ENCODE results near the gene PPARD.
"Not testable (repeated sequence)": the region's sequence is repeated elsewhere in the genome, so short reads cannot be mapped to it uniquely, and the experiment has no call there.

The PPARD gene

GRCh38 chr6:35342258-35343091, at the start of gene PPARD:
Gene PPARD, plus strand, starts transcription at chr6:35342558. Its CDS starts 68,530 bp downstream, at chr6:35411088.
- peak; percentile 99 for DNase-seq

- no peak for DNase-seq
Measured at GRCh38 chr6:35293681-35294080, 48.7 kb upstream of the PPARD start.

GRCh38 chr6:35294308-35294945, 47.9 kb upstream of the PPARD start:
- no peak for DNase-seq

GRCh38 chr6:35295036-35295435, 47.3 kb upstream of the PPARD start:
- DNase-seq, result no peak

- DNase-seq, result no peak
Measured at GRCh38 chr6:35295521-35296315, 46.6 kb upstream of the PPARD start.

GRCh38 chr6:35296931-35297600, 45.3 kb upstream of the PPARD start:
- DNase-seq, result no peak

- peak; percentile 92 for DNase-seq
Measured at GRCh38 chr6:35297601-35298481, 44.5 kb upstream of the PPARD start, which contains the start of gene DEF6. Gene DEF6, plus strand, starts transcription at chr6:35297818. Its CDS starts 39 bp downstream, at chr6:35297857.

- DNase-seq, result no peak
Measured at GRCh38 chr6:35298625-35299140, 43.7 kb upstream of the PPARD start.

GRCh38 chr6:35299674-35300073, 42.7 kb upstream of the PPARD start:
- DNase-seq, result no peak

- no peak for DNase-seq
Measured at GRCh38 chr6:35300848-35301247, 41.5 kb upstream of the PPARD start.

GRCh38 chr6:35302604-35303241, 39.6 kb upstream of the PPARD start:
- no peak for DNase-seq

- no peak for DNase-seq
Measured at GRCh38 chr6:35304299-35304698, 38.1 kb upstream of the PPARD start.

- no peak for DNase-seq
Measured at GRCh38 chr6:35305117-35305516, 37.2 kb upstream of the PPARD start.

GRCh38 chr6:35307138-35307537, 35.2 kb upstream of the PPARD start:
- DNase-seq, result not testable (repeated sequence)

GRCh38 chr6:35308543-35308942, 33.8 kb upstream of the PPARD start:
- not testable (repeated sequence) for DNase-seq

- no peak for DNase-seq
Measured at GRCh38 chr6:35309611-35310264, 32.6 kb upstream of the PPARD start.

GRCh38 chr6:35310265-35310831, 32.0 kb upstream of the PPARD start:
- no peak for DNase-seq

- DNase-seq, result no peak
Measured at GRCh38 chr6:35311390-35312075, 30.8 kb upstream of the PPARD start.

- DNase-seq, result no peak
Measured at GRCh38 chr6:35312076-35312800, 30.1 kb upstream of the PPARD start.
